Astrocyte (in vitro differentiated cells and primary cell): Measurements from ENCODE around the gene RNU6-1. TPM values are rescaled to one million over a fixed set of nuclear protein-coding genes. Genes with fewer than 3 reads are reported as not detected.
A peak's percentile ranks its signal among the peaks of the same experiment; 100 is the strongest.

Experiments
- DNase-seq: peaks from one replicate; pipeline ENCODE4 v3.0.0-alpha.2; 2010; ENCODE audit warnings: low read depth
- FAIRE-seq: peaks from 2 replicates; lab custom pipeline; 2011; peaks lifted over from hg19 to GRCh38; lab: Jason Lieb, UNC
- H2AFZ ChIP-seq: 2 replicates; pipeline ENCODE4 v1.6.0; 2012; ENCODE audit warnings: low read depth, low read length, inconsistent platforms
- H3K27ac ChIP-seq: 2 replicates; pipeline ENCODE4 v1.5.1; 2011; ENCODE audit warnings: low read depth, low read length, inconsistent platforms
- H3K27me3 ChIP-seq: 2 replicates; pipeline ENCODE4 v1.6.0; 2011; ENCODE audit warnings: low read length, inconsistent platforms; ENCODE audit not compliant: insufficient read depth
- H3K36me3 ChIP-seq: 2 replicates; pipeline ENCODE4 v1.5.1; 2011; ENCODE audit warnings: low read length, inconsistent platforms; ENCODE audit not compliant: insufficient read depth
- H3K4me1 ChIP-seq: 2 replicates; pipeline ENCODE4 v1.5.1; 2011; ENCODE audit warnings: low read length, inconsistent platforms; ENCODE audit not compliant: insufficient read depth
- H3K4me2 ChIP-seq: 2 replicates; pipeline ENCODE4 v1.6.0; 2012; ENCODE audit warnings: low read length, inconsistent platforms
- H3K4me3 ChIP-seq: 2 replicates; pipeline ENCODE4 v1.5.1; 2011; ENCODE audit warnings: low read depth, mild to moderate bottlenecking, low read length, inconsistent platforms; ENCODE audit not compliant: insufficient read depth
- H3K79me2 ChIP-seq: 2 replicates; pipeline ENCODE4 v1.6.0; 2012; ENCODE audit warnings: mild to moderate bottlenecking, low read length, inconsistent platforms; ENCODE audit not compliant: insufficient read depth
- H3K9ac ChIP-seq: 2 replicates; pipeline ENCODE4 v1.6.0; 2012; ENCODE audit warnings: mild to moderate bottlenecking, low read length, inconsistent platforms
- H3K9me3 ChIP-seq: 2 replicates; pipeline ENCODE4 v1.5.1; 2012; ENCODE audit warnings: low read depth, mild to moderate bottlenecking, low read length, inconsistent platforms; ENCODE audit not compliant: insufficient read depth
- H4K20me1 ChIP-seq: 2 replicates; pipeline ENCODE4 v1.6.0; 2012; ENCODE audit warnings: low read length, inconsistent platforms; ENCODE audit not compliant: insufficient read depth
- H3K27ac Mint-ChIP-seq: one replicate; pipeline ENCODE4 v1.8.0; 2021; ENCODE audit warnings: mild to moderate bottlenecking, mixed read lengths; ENCODE audit not compliant: unreplicated experiment
- H3K27me3 Mint-ChIP-seq: one replicate; pipeline ENCODE4 v1.8.0; 2021; ENCODE audit warnings: low read depth, mixed read lengths; ENCODE audit not compliant: unreplicated experiment
- H3K36me3 Mint-ChIP-seq: one replicate; pipeline ENCODE4 v1.8.0; 2021; ENCODE audit warnings: low read depth, mixed read lengths; ENCODE audit not compliant: unreplicated experiment
- H3K4me1 Mint-ChIP-seq: one replicate; pipeline ENCODE4 v1.8.0; 2021; ENCODE audit warnings: low read depth, mixed read lengths; ENCODE audit not compliant: unreplicated experiment
- H3K4me3 Mint-ChIP-seq: one replicate; pipeline ENCODE4 v1.8.0; 2021; ENCODE audit warnings: mild to moderate bottlenecking, moderate library complexity, mixed read lengths; ENCODE audit not compliant: unreplicated experiment
- H3K9me3 Mint-ChIP-seq: one replicate; pipeline ENCODE4 v1.8.0; 2021; ENCODE audit warnings: mild to moderate bottlenecking, mixed read lengths; ENCODE audit not compliant: unreplicated experiment
- CTCF ChIP-seq: IDR thresholded peaks from 2 replicates; pipeline ENCODE4 v1.5.1; 2011; ENCODE audit warnings: low read depth, mild to moderate bottlenecking, inconsistent platforms, low read length, moderate library complexity; ENCODE audit not compliant: insufficient read depth
- EZH2 ChIP-seq: IDR thresholded peaks from 2 replicates; pipeline ENCODE4 v1.6.1; 2012; ENCODE audit warnings: mild to moderate bottlenecking, low read length, inconsistent platforms; ENCODE audit not compliant: insufficient read depth
- total RNA-seq: library from RNA; stranded (reverse); gene quantifications from 2 replicates; pipeline ENCODE4 v1.2.1, GENCODE V29; 2021

RNU6-1 gene
- total RNA-seq, 1 donor from 2014 or later, result not detected

- Histone ChIP-seq H3K27me3 (no peaks in the 10 kb centered on the region), H2AFZ (no peak overlapping the region), H3K4me3 (no peak overlapping the region), H3K27ac (no peak overlapping the region), H3K9ac (no peak overlapping the region), H3K79me2 (no peaks in the 10 kb centered on the region), H3K4me1 (no peaks in the 10 kb centered on the region), H3K9me3 (no peaks in the 10 kb centered on the region), H3K4me2 (no peak overlapping the region), H3K36me3 (no peaks in the 10 kb centered on the region), H4K20me1 (no peaks in the 10 kb centered on the region)
- H3K27me3 Mint-ChIP-seq, result peaks cover 8% of the 10 kb centered on the region
- no peak overlapping the region for H3K27ac Mint-ChIP-seq
- no peaks in the 10 kb centered on the region for H3K9me3 Mint-ChIP-seq
- DNase-seq (no peak), FAIRE-seq (no peak)
- TF ChIP-seq CTCF (no peak), EZH2 (no peak)
- H3K4me3 Mint-ChIP-seq, result no peak overlapping the region
- H3K36me3 Mint-ChIP-seq, result no peaks in the 10 kb centered on the region
- H3K4me1 Mint-ChIP-seq, result peaks cover 8% of the 10 kb centered on the region
Observed at GRCh38 chr15:67865766-67866165, 25.9 kb upstream of the RNU6-1 start.

GRCh38 chr15:67865331-67865730, 25.5 kb upstream of the RNU6-1 start:
- Mint-ChIP-seq H3K9me3 (no peaks in the 10 kb centered on the region), H3K27me3 (peaks cover 10% of the 10 kb centered on the region), H3K4me1 (peaks cover 8% of the 10 kb centered on the region), H3K27ac (no peak overlapping the region), H3K36me3 (no peaks in the 10 kb centered on the region), H3K4me3 (no peak overlapping the region)
- H3K4me3 ChIP-seq, result no peak overlapping the region
- no peak for TF ChIP-seq CTCF
- no peak for TF ChIP-seq EZH2
- FAIRE-seq (no peak), DNase-seq (peak; percentile 23)
- no peaks in the 10 kb centered on the region for H3K36me3 ChIP-seq
- no peaks in the 10 kb centered on the region for H3K4me1 ChIP-seq
- H3K27ac ChIP-seq, result no peak overlapping the region
- H3K9ac ChIP-seq, result no peak overlapping the region
- no peak overlapping the region for H3K4me2 ChIP-seq
- no peaks in the 10 kb centered on the region for H3K79me2 ChIP-seq
- H4K20me1 ChIP-seq, result no peaks in the 10 kb centered on the region
- H2AFZ ChIP-seq, result no peak overlapping the region
- H3K9me3 ChIP-seq, result no peaks in the 10 kb centered on the region
- no peaks in the 10 kb centered on the region for H3K27me3 ChIP-seq

GRCh38 chr15:67863442-67863987, 23.7 kb upstream of the RNU6-1 start:
- peak overlapping the region; percentile 55 for H3K4me3 ChIP-seq
- H3K27ac Mint-ChIP-seq, result no peak overlapping the region
- H3K4me3 Mint-ChIP-seq, result peak overlapping the region; percentile 68
- H3K79me2 ChIP-seq, result no peaks in the 10 kb centered on the region
- H3K4me2 ChIP-seq, result peak overlapping the region; percentile 90
- H2AFZ ChIP-seq, result peak overlapping the region; percentile 91
- DNase-seq (peak; percentile 56), FAIRE-seq (no peak)
- no peaks in the 10 kb centered on the region for H3K4me1 ChIP-seq
- H3K4me1 Mint-ChIP-seq, result peaks cover 8% of the 10 kb centered on the region
- H3K27ac ChIP-seq, result no peak overlapping the region
- H3K9ac ChIP-seq, result peak overlapping the region; percentile 73
- H3K27me3 Mint-ChIP-seq, result peaks cover 11% of the 10 kb centered on the region
- no peaks in the 10 kb centered on the region for H3K36me3 ChIP-seq
- H3K27me3 ChIP-seq, result no peaks in the 10 kb centered on the region
- H3K36me3 Mint-ChIP-seq, result no peaks in the 10 kb centered on the region
- H3K9me3 Mint-ChIP-seq, result no peaks in the 10 kb centered on the region
- H3K9me3 ChIP-seq, result no peaks in the 10 kb centered on the region
- no peaks in the 10 kb centered on the region for H4K20me1 ChIP-seq
- peak; percentile 64 for TF ChIP-seq CTCF
- no peak for TF ChIP-seq EZH2
